NK-92 (cell line): ENCODE measurements around the gene ZNF106.

Source experiments
- DNase-seq: peaks from one replicate; lab custom pipeline; 2025; ENCODE audit not compliant: unreplicated experiment; lab: John Stamatoyannopoulos, UW

The ZNF106 gene

GRCh38 chr15:42482701-42483100 is 8.2 kb downstream of the ZNF106 start:
- no peak for DNase-seq

- no peak for DNase-seq
Measured at GRCh38 chr15:42474827-42475226, 16.1 kb downstream of the ZNF106 start.

GRCh38 chr15:42471002-42471401 is 19.9 kb downstream of the ZNF106 start:
- no peak for DNase-seq

GRCh38 chr15:42465520-42466259 is 25.3 kb downstream of the ZNF106 start:
- no peak for DNase-seq

GRCh38 chr15:42461261-42461660 is 29.7 kb downstream of the ZNF106 start:
- DNase-seq: no peak

- no peak for DNase-seq
Measured at GRCh38 chr15:42457445-42458442, 33.2 kb downstream of the ZNF106 start.

- DNase-seq: no peak
Measured at GRCh38 chr15:42456971-42457370, 34.0 kb downstream of the ZNF106 start.

- no peak for DNase-seq
Measured at GRCh38 chr15:42456531-42456930, 34.4 kb downstream of the ZNF106 start.

GRCh38 chr15:42453826-42454225 is 37.1 kb downstream of the ZNF106 start:
- no peak for DNase-seq

- DNase-seq: no peak
Measured at GRCh38 chr15:42450425-42450790, 40.5 kb downstream of the ZNF106 start.

GRCh38 chr15:42449770-42450424 is 41.0 kb downstream of the ZNF106 start:
- no peak for DNase-seq

GRCh38 chr15:42448281-42448680 is 42.7 kb downstream of the ZNF106 start:
- DNase-seq: no peak

- no peak for DNase-seq
Measured at GRCh38 chr15:42447599-42447998, 43.3 kb downstream of the ZNF106 start.

GRCh38 chr15:42445551-42445950 is 45.4 kb downstream of the ZNF106 start:
- DNase-seq: no peak

GRCh38 chr15:42444415-42445063 is 46.4 kb downstream of the ZNF106 start:
- DNase-seq: no peak

GRCh38 chr15:42427429-42428223 is 63.3 kb downstream of the ZNF106 start:
- DNase-seq: no peak

GRCh38 chr15:42421376-42421775 is 69.6 kb downstream of the ZNF106 start:
- DNase-seq: no peak

- no peak for DNase-seq
Measured at GRCh38 chr15:42419369-42419768, 71.6 kb downstream of the ZNF106 start.

- no peak for DNase-seq
Measured at GRCh38 chr15:42413920-42414319, 77.0 kb downstream of the ZNF106 start.

GRCh38 chr15:42411884-42412283 is 79.1 kb downstream of the ZNF106 start:
- no peak for DNase-seq
